ENCODE data around the gene GRID1.
A peak's percentile ranks its signal among the peaks of the same experiment; 100 is the strongest.

Gene GRID1

DNA sequence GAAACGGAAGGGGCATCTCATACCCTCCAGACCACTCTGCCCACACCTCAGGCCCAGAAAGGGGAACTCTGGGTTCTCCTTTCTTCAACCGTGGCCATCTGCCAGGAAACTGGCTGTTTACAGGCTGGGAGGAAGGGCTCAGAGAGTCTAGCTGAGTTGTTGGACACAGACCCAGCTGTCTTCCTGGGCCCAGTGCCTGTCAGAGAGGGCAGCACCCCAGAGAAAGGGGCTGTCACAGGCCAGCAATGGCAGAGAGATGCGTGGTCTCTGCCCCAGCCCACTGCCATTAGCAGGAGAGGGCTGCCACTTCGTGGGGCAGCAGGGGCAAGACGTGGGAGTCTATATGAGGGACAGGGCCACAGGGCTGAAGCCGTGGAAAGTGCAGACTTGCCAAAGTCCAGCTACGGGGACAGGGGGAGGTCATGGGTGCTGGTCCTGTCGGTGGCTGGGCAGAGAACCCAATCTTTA is 11.0 kb downstream of the GRID1 start:
- Mint-ChIP-seq H3K27ac (peak overlapping the region; percentile 21), H3K36me3 (no peaks in the 10 kb centered on the region), H3K9me3 (peaks cover 7% of the 10 kb centered on the region), H3K27me3 (peaks cover 19% of the 10 kb centered on the region), H3K4me3 (no peak overlapping the region), H3K4me1 (peaks cover 16% of the 10 kb centered on the region)
- ATAC-seq = peak; percentile 65

DNA sequence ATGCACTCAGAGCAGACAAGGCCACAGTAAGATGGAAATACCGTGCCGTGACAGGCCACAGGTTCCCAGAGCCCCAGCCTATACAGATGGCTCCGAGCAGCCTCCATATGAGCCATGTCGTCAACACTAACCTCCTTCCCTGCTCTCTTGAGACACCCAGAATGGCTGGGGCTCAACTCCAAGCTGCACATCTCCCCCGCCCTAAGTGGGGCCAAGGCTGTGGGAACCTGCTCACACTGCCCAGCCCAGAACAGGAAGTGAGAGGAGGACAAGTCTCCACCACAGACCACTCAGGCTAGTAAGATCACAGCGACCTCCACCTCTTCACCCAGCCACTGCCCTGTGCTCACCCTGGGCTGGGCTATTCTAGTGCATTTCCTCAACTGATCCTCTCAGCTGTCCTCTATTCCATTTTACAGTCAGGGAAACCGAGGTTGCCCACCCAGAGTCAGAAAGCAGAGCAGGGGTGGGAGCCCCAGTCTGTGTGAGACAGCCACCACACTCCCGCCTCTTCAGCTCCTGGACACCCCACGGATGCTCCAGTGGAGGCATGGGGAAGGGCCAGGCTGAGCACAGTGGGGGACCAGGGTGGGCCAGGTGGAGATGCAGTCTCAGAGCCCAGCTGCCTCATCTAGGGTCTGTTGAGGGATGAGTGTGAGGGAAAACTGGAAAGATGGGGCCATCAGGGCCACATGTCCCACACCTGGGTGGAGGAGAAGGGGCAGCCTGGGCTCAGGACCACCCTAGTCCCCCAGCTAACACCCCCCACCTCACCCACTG is 11.6 kb downstream of the GRID1 start:
- Mint-ChIP-seq H3K27me3 (peaks cover 19% of the 10 kb centered on the region), H3K9me3 (peaks cover 7% of the 10 kb centered on the region), H3K36me3 (no peaks in the 10 kb centered on the region), H3K27ac (peak overlapping the region; percentile 21), H3K4me3 (no peak overlapping the region), H3K4me1 (peaks cover 14% of the 10 kb centered on the region)
- ATAC-seq = peak; percentile 46

- no peak for ATAC-seq
- Mint-ChIP-seq H3K4me3 (no peak overlapping the region), H3K27ac (no peak overlapping the region), H3K4me1 (peaks cover 14% of the 10 kb centered on the region), H3K27me3 (peaks cover 19% of the 10 kb centered on the region), H3K36me3 (no peaks in the 10 kb centered on the region), H3K9me3 (peaks cover 7% of the 10 kb centered on the region)
Observed at GRCh38 chr10:86353506-86354485, 12.8 kb downstream of the GRID1 start.

DNA sequence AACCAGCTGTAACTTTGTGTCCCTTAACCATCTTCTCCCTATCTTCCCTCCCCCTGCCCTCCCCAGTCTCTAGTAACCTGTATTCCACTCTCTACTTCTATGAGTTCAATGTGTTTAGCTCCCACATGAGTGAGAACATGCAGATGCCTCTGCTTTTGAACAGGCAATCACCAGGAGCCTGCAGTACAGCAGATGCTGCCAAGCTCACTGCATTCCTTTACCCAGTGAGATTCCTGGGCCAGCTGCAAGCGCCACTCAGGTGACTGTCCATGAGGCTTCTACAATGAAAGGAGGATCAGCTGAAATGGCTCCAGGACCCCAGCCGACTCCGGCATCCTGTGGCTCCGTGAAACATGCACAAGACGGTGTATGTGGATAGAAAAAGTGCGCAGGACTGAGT is 15.7 kb downstream of the GRID1 start:
- peaks cover 14% of the 10 kb centered on the region for H3K4me1 Mint-ChIP-seq
- H3K36me3 Mint-ChIP-seq = no peaks in the 10 kb centered on the region
- no peak for ATAC-seq
- H3K9me3 Mint-ChIP-seq = peaks cover 4% of the 10 kb centered on the region
- no peak overlapping the region for H3K27ac Mint-ChIP-seq
- H3K4me3 Mint-ChIP-seq = no peak overlapping the region
- peaks cover 15% of the 10 kb centered on the region for H3K27me3 Mint-ChIP-seq

- no peak for ATAC-seq
Observed at GRCh38 chr10:86349940-86350630, 16.5 kb downstream of the GRID1 start.

DNA sequence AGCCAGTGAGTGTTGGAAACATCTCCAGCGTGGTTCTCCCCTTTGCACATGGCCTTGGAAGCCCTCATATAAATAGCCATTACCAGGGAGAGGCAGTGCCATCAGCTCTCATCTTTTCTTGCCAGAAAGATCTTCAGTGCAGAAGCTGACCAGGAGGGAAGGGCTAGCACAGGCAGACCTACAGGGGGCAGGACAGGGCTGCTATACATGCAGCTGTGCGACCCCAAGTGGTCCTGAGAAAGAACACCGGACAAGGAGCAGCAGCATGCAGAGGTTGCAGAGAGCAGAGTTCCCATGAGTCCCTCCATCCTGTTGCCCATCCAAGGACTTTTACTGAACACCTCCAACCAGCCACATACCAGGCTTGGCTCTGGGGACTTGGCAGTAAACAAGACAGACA is 17.1 kb downstream of the GRID1 start:
- no peak overlapping the region for H3K4me3 Mint-ChIP-seq
- no peaks in the 10 kb centered on the region for H3K4me1 Mint-ChIP-seq
- H3K9me3 Mint-ChIP-seq = peaks cover 4% of the 10 kb centered on the region
- ATAC-seq = no peak
- peaks cover 8% of the 10 kb centered on the region for H3K27me3 Mint-ChIP-seq
- H3K36me3 Mint-ChIP-seq = no peaks in the 10 kb centered on the region
- H3K27ac Mint-ChIP-seq = no peak overlapping the region

More at GRCh38 chr10:86349940-86350630, 16.5 kb downstream of the GRID1 start:
- Mint-ChIP-seq H3K27ac (no peak overlapping the region), H3K27me3 (peaks cover 8% of the 10 kb centered on the region), H3K36me3 (no peaks in the 10 kb centered on the region), H3K4me3 (no peak overlapping the region), H3K9me3 (peaks cover 4% of the 10 kb centered on the region), H3K4me1 (peaks cover 6% of the 10 kb centered on the region)

DNA sequence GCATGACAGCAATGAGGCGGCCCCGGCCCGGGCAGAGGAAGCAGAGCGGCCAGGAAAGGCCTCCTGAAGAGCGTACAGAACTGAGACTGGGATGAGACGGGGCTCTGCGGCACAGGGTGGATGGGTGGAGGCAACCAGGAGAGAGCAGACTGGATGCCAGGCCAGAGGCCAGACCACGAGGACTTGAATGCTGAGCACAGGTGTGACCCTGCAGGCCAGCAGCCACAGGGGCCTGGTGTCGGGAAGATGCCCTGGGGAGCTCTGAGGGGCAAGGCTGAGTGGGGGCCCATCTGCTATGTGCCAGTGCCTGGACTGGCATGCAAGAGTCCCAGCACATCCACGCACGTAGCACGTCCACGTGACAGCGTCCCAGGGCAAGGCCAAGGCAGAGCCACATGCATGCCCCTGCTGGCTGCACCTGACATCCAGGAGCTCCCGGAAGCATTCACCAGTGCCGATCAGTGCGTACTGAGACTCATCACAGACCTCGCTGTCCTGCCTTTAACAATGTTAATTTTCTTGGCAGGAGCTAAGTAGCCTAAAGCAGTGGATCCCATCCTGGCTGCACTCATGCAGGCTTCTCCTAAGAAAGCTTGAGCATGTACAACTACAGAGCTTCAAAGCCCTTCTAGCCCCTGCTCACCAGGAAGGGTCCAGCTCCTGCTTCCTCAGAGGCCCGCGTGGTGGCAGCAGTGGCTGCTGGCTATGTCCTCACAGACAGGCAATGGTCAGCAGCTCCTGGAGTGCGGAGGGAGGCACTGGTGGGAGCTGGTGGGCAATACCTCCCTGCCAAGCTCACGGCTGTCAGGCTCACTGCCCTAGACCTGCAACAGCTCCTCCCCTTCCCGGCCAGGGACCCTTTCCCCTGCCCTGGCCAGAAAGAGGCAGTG is 18.0 kb downstream of the GRID1 start:
- peaks cover 8% of the 10 kb centered on the region for H3K27me3 Mint-ChIP-seq
- peaks cover 4% of the 10 kb centered on the region for H3K9me3 Mint-ChIP-seq
- no peaks in the 10 kb centered on the region for H3K36me3 Mint-ChIP-seq
- H3K27ac Mint-ChIP-seq = no peak overlapping the region
- no peaks in the 10 kb centered on the region for H3K4me1 Mint-ChIP-seq
- no peak for ATAC-seq
- no peak overlapping the region for H3K4me3 Mint-ChIP-seq

DNA sequence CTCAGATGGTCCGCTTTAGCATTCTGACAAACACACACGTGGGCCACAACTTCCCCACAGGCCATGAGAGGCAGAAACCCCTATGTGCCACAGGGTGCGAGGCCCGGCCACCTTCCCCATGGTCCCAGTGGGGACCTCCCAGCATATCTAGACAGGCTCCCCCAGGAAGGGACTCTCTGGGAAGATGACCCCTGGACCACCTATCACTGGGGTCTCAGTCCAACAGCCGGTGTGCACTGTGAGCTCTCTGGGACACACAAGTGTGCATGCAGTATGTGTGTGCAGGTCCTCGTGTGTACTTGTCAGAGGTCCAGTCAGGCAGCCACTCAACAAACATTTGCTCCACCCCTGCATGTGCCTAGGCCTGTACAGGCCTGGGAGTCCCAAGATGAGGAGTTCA is 18.7 kb downstream of the GRID1 start:
- peaks cover 4% of the 10 kb centered on the region for H3K9me3 Mint-ChIP-seq
- H3K4me3 Mint-ChIP-seq = no peak overlapping the region
- no peak for ATAC-seq
- H3K36me3 Mint-ChIP-seq = no peaks in the 10 kb centered on the region
- no peak overlapping the region for H3K27ac Mint-ChIP-seq
- peaks cover 8% of the 10 kb centered on the region for H3K27me3 Mint-ChIP-seq
- no peaks in the 10 kb centered on the region for H3K4me1 Mint-ChIP-seq

GRCh38 chr10:86346799-86347665 is 19.6 kb downstream of the GRID1 start:
- Mint-ChIP-seq H3K4me3 (no peak overlapping the region), H3K27me3 (peaks cover 8% of the 10 kb centered on the region), H3K4me1 (no peaks in the 10 kb centered on the region), H3K36me3 (no peaks in the 10 kb centered on the region), H3K27ac (no peak overlapping the region), H3K9me3 (no peaks in the 10 kb centered on the region)
- ATAC-seq = no peak

DNA sequence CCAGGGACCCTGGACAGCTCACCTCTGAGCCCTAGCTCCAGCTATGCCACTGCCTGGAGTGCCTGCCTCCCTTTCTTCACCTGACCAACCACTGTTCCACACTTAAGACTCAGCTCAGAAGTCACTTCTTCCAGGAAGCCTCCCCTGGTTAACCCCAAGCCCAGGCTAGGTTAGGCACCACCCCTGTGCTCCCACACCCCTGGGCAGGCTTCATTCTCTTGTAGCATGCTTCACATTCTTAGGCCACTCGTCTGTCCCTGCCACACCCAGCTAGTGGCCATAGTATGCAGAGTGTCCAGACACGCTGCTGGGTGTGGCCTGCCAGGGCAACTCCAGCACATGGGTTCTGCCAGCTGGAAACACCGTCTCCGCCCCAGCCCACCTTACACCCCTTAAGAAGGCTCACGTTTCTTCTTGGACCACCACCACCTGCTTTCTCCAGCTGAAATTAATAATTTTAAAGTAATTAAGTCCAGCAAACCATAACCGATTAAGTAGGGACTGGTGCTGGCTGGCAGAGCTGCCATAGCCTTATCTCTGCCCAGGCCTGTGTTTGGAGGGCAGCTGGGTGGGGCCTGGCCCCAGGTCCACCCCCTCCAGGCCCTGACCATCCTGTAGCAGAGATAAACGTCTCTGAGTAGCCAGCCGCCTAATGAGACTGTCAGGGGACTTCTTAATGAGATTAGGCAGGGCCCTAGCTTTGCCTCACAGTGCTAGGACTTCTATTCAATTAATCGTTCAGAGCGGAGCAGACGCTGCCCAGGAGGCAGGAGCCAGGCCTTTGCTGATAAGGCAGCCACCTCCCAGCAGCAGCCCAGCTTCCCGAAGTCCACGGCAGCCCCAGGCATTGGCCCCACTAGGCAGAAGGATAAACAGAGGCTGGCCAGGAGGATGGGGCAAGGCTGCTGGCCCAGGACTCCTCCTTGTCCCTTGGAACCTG is 20.5 kb downstream of the GRID1 start:
- Mint-ChIP-seq H3K27me3 (peaks cover 8% of the 10 kb centered on the region), H3K4me1 (no peaks in the 10 kb centered on the region), H3K9me3 (no peaks in the 10 kb centered on the region), H3K27ac (no peak overlapping the region), H3K36me3 (no peaks in the 10 kb centered on the region), H3K4me3 (no peak overlapping the region)
- no peak for ATAC-seq

GRCh38 chr10:86345296-86345858 is 21.2 kb downstream of the GRID1 start:
- H3K9me3 Mint-ChIP-seq = no peaks in the 10 kb centered on the region
- no peaks in the 10 kb centered on the region for H3K36me3 Mint-ChIP-seq
- no peaks in the 10 kb centered on the region for H3K4me1 Mint-ChIP-seq
- no peak overlapping the region for H3K27ac Mint-ChIP-seq
- H3K27me3 Mint-ChIP-seq = peaks cover 8% of the 10 kb centered on the region
- no peak for ATAC-seq
- no peak overlapping the region for H3K4me3 Mint-ChIP-seq

GRCh38 chr10:86344714-86345161 is 21.9 kb downstream of the GRID1 start:
- Mint-ChIP-seq H3K36me3 (no peaks in the 10 kb centered on the region), H3K9me3 (no peaks in the 10 kb centered on the region), H3K4me3 (no peak overlapping the region), H3K27ac (no peak overlapping the region), H3K27me3 (peaks cover 12% of the 10 kb centered on the region), H3K4me1 (no peaks in the 10 kb centered on the region)
- no peak for ATAC-seq
